IPS-18a (cell line): ENCODE data around the gene ZYG11B.
"Not testable (repeated sequence)": the region's sequence is repeated elsewhere in the genome, so short reads cannot be mapped to it uniquely, and the experiment has no call there.

Experiments used
- H3K27ac ChIP-seq: one replicate; pipeline ENCODE4 v1.5.1; 2013; ENCODE audit warnings: low read length
- H3K27me3 ChIP-seq: one replicate; pipeline ENCODE4 v1.6.1; 2013; ENCODE audit warnings: mild to moderate bottlenecking, low read length; ENCODE audit not compliant: control insufficient read depth, insufficient read depth
- H3K36me3 ChIP-seq: one replicate; pipeline ENCODE4 v1.6.1; 2013; ENCODE audit warnings: low read depth, low read length; ENCODE audit not compliant: control insufficient read depth
- H3K4me1 ChIP-seq: one replicate; pipeline ENCODE4 v1.6.1; 2013; ENCODE audit warnings: low read depth, low read length; ENCODE audit not compliant: control insufficient read depth
- H3K4me3 ChIP-seq: one replicate; pipeline ENCODE4 v1.5.1; 2013; ENCODE audit warnings: low read length
- H3K9ac ChIP-seq: one replicate; pipeline ENCODE4 v1.6.1; 2013; ENCODE audit warnings: mild to moderate bottlenecking, low read length, moderate library complexity
- H3K9me3 ChIP-seq: one replicate; pipeline ENCODE4 v1.6.1; 2013; ENCODE audit warnings: low read depth, low read length; ENCODE audit not compliant: control insufficient read depth

Gene ZYG11B

GRCh38 chr1:52862666-52863458 is 136.6 kb downstream of the ZYG11B start:
- Histone ChIP-seq H3K4me1 (no peaks in the 10 kb centered on the region), H3K4me3 (no peak overlapping the region), H3K27me3 (no peaks in the 10 kb centered on the region), H3K9ac (no peak overlapping the region), H3K9me3 (no peaks in the 10 kb centered on the region), H3K36me3 (no peaks in the 10 kb centered on the region), H3K27ac (no peak overlapping the region)

- Histone ChIP-seq H3K36me3 (no peaks in the 10 kb centered on the region), H3K27ac (no peak overlapping the region), H3K4me3 (no peak overlapping the region)
Measured at GRCh38 chr1:52867087-52867863, 141.0 kb downstream of the ZYG11B start.

GRCh38 chr1:52869727-52870126 is 143.5 kb downstream of the ZYG11B start:
- not testable (repeated sequence) for H3K4me1 ChIP-seq, H3K27me3 ChIP-seq, H3K36me3 ChIP-seq, H3K4me3 ChIP-seq, H3K9ac ChIP-seq, H3K27ac ChIP-seq, H3K9me3 ChIP-seq

More at GRCh38 chr1:52867087-52867863, 141.0 kb downstream of the ZYG11B start:
- Histone ChIP-seq H3K4me1 (no peaks in the 10 kb centered on the region), H3K27me3 (no peaks in the 10 kb centered on the region), H3K9me3 (no peaks in the 10 kb centered on the region), H3K9ac (no peak overlapping the region)

GRCh38 chr1:52876843-52877242 is 150.6 kb downstream of the ZYG11B start:
- Histone ChIP-seq H3K9ac (no peak overlapping the region), H3K4me1 (peaks cover 21% of the 10 kb centered on the region), H3K27me3 (no peaks in the 10 kb centered on the region), H3K27ac (no peak overlapping the region), H3K4me3 (no peak overlapping the region), H3K36me3 (no peaks in the 10 kb centered on the region), H3K9me3 (no peaks in the 10 kb centered on the region)
